ENCODE measurements around the gene MAPRE3.

MAPRE3 gene

GRCh38 chr2:27008678-27009077 is 38.2 kb downstream of the MAPRE3 start:
- no peaks in the 10 kb centered on the region for H3K27me3 ChIP-seq (ENCODE audit: control insufficient read depth in 2 of 2, insufficient read depth in 2 of 2, low read length in 2 of 2)
- no peaks in the 10 kb centered on the region for H3K4me1 ChIP-seq (ENCODE audit: control insufficient read depth in 2 of 2, insufficient read depth in 2 of 2, low read length in 2 of 2)
- no peak overlapping the region for H3K27ac ChIP-seq (ENCODE audit: low read depth in 2 of 2, low read length in 2 of 2)
- no peak overlapping the region for H3K9ac ChIP-seq (ENCODE audit: low read depth in 1 of 2, low read length in 2 of 2)
- H3K4me3 ChIP-seq (ENCODE audit: low read length in 2 of 2): no peak overlapping the region
- no peaks in the 10 kb centered on the region for H3K36me3 ChIP-seq (ENCODE audit: control insufficient read depth in 2 of 2, insufficient read depth in 2 of 2, low read length in 2 of 2)
- H3K9me3 ChIP-seq (ENCODE audit: control insufficient read depth in 2 of 2, low read length in 2 of 2): no peaks in the 10 kb centered on the region

GRCh38 chr2:27009083-27009482 is 38.6 kb downstream of the MAPRE3 start:
- Histone ChIP-seq H3K4me1 (ENCODE audit: control insufficient read depth in 2 of 2, insufficient read depth in 2 of 2, low read length in 2 of 2) (no peaks in the 10 kb centered on the region), H3K9me3 (ENCODE audit: control insufficient read depth in 2 of 2, low read length in 2 of 2) (no peaks in the 10 kb centered on the region), H3K27me3 (ENCODE audit: control insufficient read depth in 2 of 2, insufficient read depth in 2 of 2, low read length in 2 of 2) (no peaks in the 10 kb centered on the region), H3K4me3 (ENCODE audit: low read length in 2 of 2) (no peak overlapping the region), H3K27ac (ENCODE audit: low read depth in 2 of 2, low read length in 2 of 2) (no peak overlapping the region), H3K36me3 (ENCODE audit: control insufficient read depth in 2 of 2, insufficient read depth in 2 of 2, low read length in 2 of 2) (no peaks in the 10 kb centered on the region), H3K9ac (ENCODE audit: low read depth in 1 of 2, low read length in 2 of 2) (no peak overlapping the region)

- Histone ChIP-seq H3K36me3 (ENCODE audit: control insufficient read depth in 2 of 2, insufficient read depth in 2 of 2, low read length in 2 of 2) (no peaks in the 10 kb centered on the region), H3K9ac (ENCODE audit: low read depth in 1 of 2, low read length in 2 of 2) (no peak overlapping the region), H3K4me1 (ENCODE audit: control insufficient read depth in 2 of 2, insufficient read depth in 2 of 2, low read length in 2 of 2) (no peaks in the 10 kb centered on the region), H3K27ac (ENCODE audit: low read depth in 2 of 2, low read length in 2 of 2) (no peak overlapping the region), H3K9me3 (ENCODE audit: control insufficient read depth in 2 of 2, low read length in 2 of 2) (no peaks in the 10 kb centered on the region), H3K27me3 (ENCODE audit: control insufficient read depth in 2 of 2, insufficient read depth in 2 of 2, low read length in 2 of 2) (no peaks in the 10 kb centered on the region), H3K4me3 (ENCODE audit: low read length in 2 of 2) (no peak overlapping the region)
Observed at GRCh38 chr2:27009716-27010115, 39.3 kb downstream of the MAPRE3 start.

GRCh38 chr2:27010139-27010538 is 39.7 kb downstream of the MAPRE3 start:
- Histone ChIP-seq H3K27ac (ENCODE audit: low read depth in 2 of 2, low read length in 2 of 2) (no peak overlapping the region), H3K36me3 (ENCODE audit: control insufficient read depth in 2 of 2, insufficient read depth in 2 of 2, low read length in 2 of 2) (no peaks in the 10 kb centered on the region), H3K4me1 (ENCODE audit: control insufficient read depth in 2 of 2, insufficient read depth in 2 of 2, low read length in 2 of 2) (peaks cover under 1 to 1% of the 10 kb centered on the region in 2 donors), H3K9me3 (ENCODE audit: control insufficient read depth in 2 of 2, low read length in 2 of 2) (no peaks in the 10 kb centered on the region), H3K27me3 (ENCODE audit: control insufficient read depth in 2 of 2, insufficient read depth in 2 of 2, low read length in 2 of 2) (no peaks in the 10 kb centered on the region), H3K4me3 (ENCODE audit: low read length in 2 of 2) (no peak overlapping the region), H3K9ac (ENCODE audit: low read depth in 1 of 2, low read length in 2 of 2) (no peak overlapping the region)

- H3K9ac ChIP-seq (ENCODE audit: low read depth in 1 of 2, low read length in 2 of 2): no peak overlapping the region
- no peaks in the 10 kb centered on the region for H3K9me3 ChIP-seq (ENCODE audit: control insufficient read depth in 2 of 2, low read length in 2 of 2)
- H3K4me3 ChIP-seq (ENCODE audit: low read length in 2 of 2): no peak overlapping the region
- no peaks in the 10 kb centered on the region for H3K27me3 ChIP-seq (ENCODE audit: control insufficient read depth in 2 of 2, insufficient read depth in 2 of 2, low read length in 2 of 2)
- no peak overlapping the region for H3K27ac ChIP-seq (ENCODE audit: low read depth in 2 of 2, low read length in 2 of 2)
- no peaks in the 10 kb centered on the region for H3K36me3 ChIP-seq (ENCODE audit: control insufficient read depth in 2 of 2, insufficient read depth in 2 of 2, low read length in 2 of 2)
- peaks cover 12 to 14% of the 10 kb centered on the region in 2 donors for H3K4me1 ChIP-seq (ENCODE audit: control insufficient read depth in 2 of 2, insufficient read depth in 2 of 2, low read length in 2 of 2)
Observed at GRCh38 chr2:27013738-27014137, 43.3 kb downstream of the MAPRE3 start.

GRCh38 chr2:27014771-27015433 is 44.5 kb downstream of the MAPRE3 start:
- H3K4me1 ChIP-seq (ENCODE audit: control insufficient read depth in 2 of 2, insufficient read depth in 2 of 2, low read length in 2 of 2): peaks cover 19 to 21% of the 10 kb centered on the region in 2 donors
- H3K9me3 ChIP-seq (ENCODE audit: control insufficient read depth in 2 of 2, low read length in 2 of 2): no peaks in the 10 kb centered on the region
- no peak overlapping the region for H3K9ac ChIP-seq (ENCODE audit: low read depth in 1 of 2, low read length in 2 of 2)
- no peak overlapping the region for H3K27ac ChIP-seq (ENCODE audit: low read depth in 2 of 2, low read length in 2 of 2)
- H3K27me3 ChIP-seq (ENCODE audit: control insufficient read depth in 2 of 2, insufficient read depth in 2 of 2, low read length in 2 of 2): no peaks in the 10 kb centered on the region
- H3K4me3 ChIP-seq (ENCODE audit: low read length in 2 of 2): no peak overlapping the region
- no peaks in the 10 kb centered on the region for H3K36me3 ChIP-seq (ENCODE audit: control insufficient read depth in 2 of 2, insufficient read depth in 2 of 2, low read length in 2 of 2)

- Histone ChIP-seq H3K27ac (ENCODE audit: low read depth in 2 of 2, low read length in 2 of 2) (no peak overlapping the region), H3K36me3 (ENCODE audit: control insufficient read depth in 2 of 2, insufficient read depth in 2 of 2, low read length in 2 of 2) (no peaks in the 10 kb centered on the region), H3K4me1 (ENCODE audit: control insufficient read depth in 2 of 2, insufficient read depth in 2 of 2, low read length in 2 of 2) (peaks cover 34 to 38% of the 10 kb centered on the region in 2 donors), H3K9ac (ENCODE audit: low read depth in 1 of 2, low read length in 2 of 2) (no peak overlapping the region), H3K27me3 (ENCODE audit: control insufficient read depth in 2 of 2, insufficient read depth in 2 of 2, low read length in 2 of 2) (no peaks in the 10 kb centered on the region), H3K9me3 (ENCODE audit: control insufficient read depth in 2 of 2, low read length in 2 of 2) (no peaks in the 10 kb centered on the region), H3K4me3 (ENCODE audit: low read length in 2 of 2) (no peak overlapping the region)
Observed at GRCh38 chr2:27016801-27017325, 46.4 kb downstream of the MAPRE3 start.

GRCh38 chr2:27018142-27018541 is 47.7 kb downstream of the MAPRE3 start:
- Histone ChIP-seq H3K27me3 (ENCODE audit: control insufficient read depth in 2 of 2, insufficient read depth in 2 of 2, low read length in 2 of 2) (no peaks in the 10 kb centered on the region), H3K36me3 (ENCODE audit: control insufficient read depth in 2 of 2, insufficient read depth in 2 of 2, low read length in 2 of 2) (peaks cover 0 to 5% of the 10 kb centered on the region in 2 donors), H3K27ac (ENCODE audit: low read depth in 2 of 2, low read length in 2 of 2) (no peak overlapping the region), H3K9ac (ENCODE audit: low read depth in 1 of 2, low read length in 2 of 2) (no peak overlapping the region), H3K4me3 (ENCODE audit: low read length in 2 of 2) (no peak overlapping the region), H3K4me1 (ENCODE audit: control insufficient read depth in 2 of 2, insufficient read depth in 2 of 2, low read length in 2 of 2) (peaks cover 35 to 42% of the 10 kb centered on the region in 2 donors), H3K9me3 (ENCODE audit: control insufficient read depth in 2 of 2, low read length in 2 of 2) (no peaks in the 10 kb centered on the region)

- Histone ChIP-seq H3K9me3 (ENCODE audit: control insufficient read depth in 2 of 2, low read length in 2 of 2) (no peaks in the 10 kb centered on the region), H3K36me3 (ENCODE audit: control insufficient read depth in 2 of 2, insufficient read depth in 2 of 2, low read length in 2 of 2) (peaks cover 1 to 13% of the 10 kb centered on the region in 2 donors), H3K27me3 (ENCODE audit: control insufficient read depth in 2 of 2, insufficient read depth in 2 of 2, low read length in 2 of 2) (no peaks in the 10 kb centered on the region), H3K9ac (ENCODE audit: low read depth in 1 of 2, low read length in 2 of 2) (no peak overlapping the region), H3K27ac (ENCODE audit: low read depth in 2 of 2, low read length in 2 of 2) (peak overlapping the region; percentile 29 to 40), H3K4me1 (ENCODE audit: control insufficient read depth in 2 of 2, insufficient read depth in 2 of 2, low read length in 2 of 2) (peaks cover 35 to 42% of the 10 kb centered on the region in 2 donors), H3K4me3 (ENCODE audit: low read length in 2 of 2) (no peak overlapping the region)
Observed at GRCh38 chr2:27019459-27019858, 49.0 kb downstream of the MAPRE3 start.

GRCh38 chr2:27019931-27020855 is 49.8 kb downstream of the MAPRE3 start:
- H3K9ac ChIP-seq (ENCODE audit: low read depth in 1 of 2, low read length in 2 of 2): peak overlapping the region in 1 of 2 donors; percentile 42
- peak overlapping the region in 1 of 2 donors; percentile 22 for H3K4me3 ChIP-seq (ENCODE audit: low read length in 2 of 2)
- H3K9me3 ChIP-seq (ENCODE audit: control insufficient read depth in 2 of 2, low read length in 2 of 2): no peaks in the 10 kb centered on the region
- H3K27me3 ChIP-seq (ENCODE audit: control insufficient read depth in 2 of 2, insufficient read depth in 2 of 2, low read length in 2 of 2): no peaks in the 10 kb centered on the region
- peaks cover 34 to 41% of the 10 kb centered on the region in 2 donors for H3K4me1 ChIP-seq (ENCODE audit: control insufficient read depth in 2 of 2, insufficient read depth in 2 of 2, low read length in 2 of 2)
- peaks cover 3 to 13% of the 10 kb centered on the region in 2 donors for H3K36me3 ChIP-seq (ENCODE audit: control insufficient read depth in 2 of 2, insufficient read depth in 2 of 2, low read length in 2 of 2)
- H3K27ac ChIP-seq (ENCODE audit: low read depth in 2 of 2, low read length in 2 of 2): peak overlapping the region; percentile 29 to 40
